Loucy (cell line): Measurements from ENCODE around the gene DBNDD1.

Source experiments
- H2AFZ ChIP-seq: fragments of 200-600 bp; sonication (generic); 2 replicates; pipeline ENCODE4 v1.6.0; 2016; ENCODE audit warnings: antibody characterized with exemption, mild to moderate bottlenecking, low read length, moderate library complexity
- H3F3A ChIP-seq: fragments of 200-600 bp; 2 replicates; pipeline ENCODE4 v1.6.0; 2016; ENCODE audit warnings: antibody characterized with exemption, low read depth, mild to moderate bottlenecking
- H3K27me3 ChIP-seq: fragments of 200-600 bp; sonication (generic); 2 replicates; pipeline ENCODE4 v1.6.1; 2014; ENCODE audit warnings: low read length, mild to moderate bottlenecking; ENCODE audit not compliant: insufficient read depth, poor library complexity, severe bottlenecking
- H3K36me3 ChIP-seq: fragments of 200-600 bp; sonication (generic); 2 replicates; pipeline ENCODE4 v1.6.1; 2016; ENCODE audit warnings: low read length; ENCODE audit not compliant: insufficient read depth
- H3K4me1 ChIP-seq: fragments of 200-600 bp; sonication (generic); 2 replicates; pipeline ENCODE4 v1.5.1; 2014; ENCODE audit warnings: low read length, mild to moderate bottlenecking; ENCODE audit not compliant: insufficient read depth, poor library complexity, severe bottlenecking
- H3K4me2 ChIP-seq: fragments of 200-600 bp; sonication (generic); 2 replicates; pipeline ENCODE4 v1.6.0; 2014; ENCODE audit warnings: antibody characterized with exemption, low read length, low read depth, mild to moderate bottlenecking; ENCODE audit not compliant: poor library complexity, severe bottlenecking
- H3K4me3 ChIP-seq: fragments of 200-600 bp; sonication (generic); 2 replicates; pipeline ENCODE4 v1.5.1; 2014; ENCODE audit warnings: low read length, mild to moderate bottlenecking, mixed read lengths; ENCODE audit not compliant: poor library complexity, severe bottlenecking
- H3K79me2 ChIP-seq: fragments of 200-600 bp; sonication (generic); 2 replicates; pipeline ENCODE4 v1.6.1; 2014; ENCODE audit warnings: low read length; ENCODE audit not compliant: insufficient read depth
- H3K9ac ChIP-seq: fragments of 200-600 bp; sonication (generic); 2 replicates; pipeline ENCODE4 v1.6.0; 2014; ENCODE audit warnings: mild to moderate bottlenecking, low read depth, low read length, moderate library complexity; ENCODE audit not compliant: poor library complexity, severe bottlenecking
- H3K9me2 ChIP-seq: fragments of 200-600 bp; sonication (generic); replicated peaks from 2 replicates; pipeline ENCODE4 v1.6.1; 2016; ENCODE audit warnings: low read depth, low read length, mixed read lengths
- H3K9me3 ChIP-seq: fragments of 200-600 bp; sonication (generic); 2 replicates; pipeline ENCODE4 v1.6.1; 2014; ENCODE audit warnings: mild to moderate bottlenecking, antibody characterized with exemption, low read length, low read depth; ENCODE audit not compliant: insufficient read depth
- H4K20me1 ChIP-seq: fragments of 200-600 bp; sonication (generic); 2 replicates; pipeline ENCODE4 v1.6.0; 2014; ENCODE audit warnings: antibody characterized with exemption, low read length, mild to moderate bottlenecking; ENCODE audit not compliant: insufficient read depth, poor library complexity, severe bottlenecking
- EZH2phosphoT487 ChIP-seq: fragments of 200-600 bp; IDR thresholded peaks from 2 replicates; pipeline ENCODE4 v1.6.1; 2018; ENCODE audit warnings: antibody characterized with exemption, mild to moderate bottlenecking, moderate library complexity, borderline replicate concordance
- TF ChIP-seq, protein P1 (sequence below): fragments of 200-600 bp; sonication (generic); conservative IDR thresholded peaks from 2 replicates; pipeline ENCODE4 v1.5.1; 2014; ENCODE audit warnings: mild to moderate bottlenecking, antibody characterized with exemption, low read length

The DBNDD1 gene

DNA sequence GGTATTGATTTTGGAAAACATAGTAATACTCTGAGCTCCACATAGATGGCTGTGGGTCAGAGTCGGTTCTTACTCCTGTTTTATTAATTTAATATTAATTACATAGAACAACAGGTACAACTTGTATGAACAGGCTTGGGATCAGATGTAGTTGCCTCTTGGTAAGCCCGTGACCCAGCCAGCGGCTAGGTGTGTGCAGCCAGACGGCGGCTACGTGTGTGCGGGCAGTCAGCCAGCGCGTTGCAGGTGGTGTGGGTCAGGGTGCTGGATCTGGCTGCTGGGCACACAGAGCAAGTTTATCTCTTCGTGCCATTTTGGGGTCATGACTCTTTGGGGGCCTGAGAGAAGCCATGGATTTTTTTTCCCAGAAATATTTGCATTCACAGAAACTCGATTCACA is 30.3 kb downstream of the DBNDD1 start:
- Histone ChIP-seq H3K4me1 (no peaks in the 10 kb centered on the region), H3K36me3 (no peaks in the 10 kb centered on the region; the same call in 1 of the 2 replicates), H3K4me2 (no peak overlapping the region), H2AFZ (no peak overlapping the region), H3F3A (no peaks in the 10 kb centered on the region), H3K79me2 (no peaks in the 10 kb centered on the region), H3K9ac (no peak overlapping the region), H4K20me1 (no peaks in the 10 kb centered on the region), H3K9me2 (no peaks in the 10 kb centered on the region), H3K9me3 (no peaks in the 10 kb centered on the region), H3K27me3 (no peaks in the 10 kb centered on the region), H3K4me3 (no peak overlapping the region)
- TF ChIP-seq EZH2phosphoT487 = no peak
- TF ChIP-seq, protein P1, sequence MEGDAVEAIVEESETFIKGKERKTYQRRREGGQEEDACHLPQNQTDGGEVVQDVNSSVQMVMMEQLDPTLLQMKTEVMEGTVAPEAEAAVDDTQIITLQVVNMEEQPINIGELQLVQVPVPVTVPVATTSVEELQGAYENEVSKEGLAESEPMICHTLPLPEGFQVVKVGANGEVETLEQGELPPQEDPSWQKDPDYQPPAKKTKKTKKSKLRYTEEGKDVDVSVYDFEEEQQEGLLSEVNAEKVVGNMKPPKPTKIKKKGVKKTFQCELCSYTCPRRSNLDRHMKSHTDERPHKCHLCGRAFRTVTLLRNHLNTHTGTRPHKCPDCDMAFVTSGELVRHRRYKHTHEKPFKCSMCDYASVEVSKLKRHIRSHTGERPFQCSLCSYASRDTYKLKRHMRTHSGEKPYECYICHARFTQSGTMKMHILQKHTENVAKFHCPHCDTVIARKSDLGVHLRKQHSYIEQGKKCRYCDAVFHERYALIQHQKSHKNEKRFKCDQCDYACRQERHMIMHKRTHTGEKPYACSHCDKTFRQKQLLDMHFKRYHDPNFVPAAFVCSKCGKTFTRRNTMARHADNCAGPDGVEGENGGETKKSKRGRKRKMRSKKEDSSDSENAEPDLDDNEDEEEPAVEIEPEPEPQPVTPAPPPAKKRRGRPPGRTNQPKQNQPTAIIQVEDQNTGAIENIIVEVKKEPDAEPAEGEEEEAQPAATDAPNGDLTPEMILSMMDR = no peak

DNA sequence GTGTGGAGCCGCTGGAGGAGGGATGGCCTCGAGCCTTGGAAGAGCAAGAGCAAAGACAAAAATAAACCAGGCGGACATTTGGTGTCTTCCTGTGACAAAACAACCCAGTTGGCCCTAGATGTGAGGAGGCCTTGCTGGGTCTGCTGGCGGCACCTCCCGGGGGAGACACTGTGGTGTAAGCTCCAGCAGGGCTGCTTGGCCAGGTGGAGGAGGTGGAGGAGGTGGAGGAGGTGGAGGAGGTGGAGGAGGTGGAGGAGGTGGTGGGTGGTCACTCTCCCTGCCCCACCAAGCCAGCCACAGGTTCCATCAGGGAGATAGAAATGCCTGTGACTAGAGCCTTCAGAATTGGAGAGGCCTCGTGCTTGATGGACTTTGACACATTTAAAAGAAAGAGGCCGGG is 32.1 kb downstream of the DBNDD1 start:
- Histone ChIP-seq H4K20me1 (no peaks in the 10 kb centered on the region), H3K27me3 (no peaks in the 10 kb centered on the region), H2AFZ (no peak overlapping the region), H3K79me2 (no peaks in the 10 kb centered on the region), H3F3A (no peaks in the 10 kb centered on the region), H3K9ac (no peak overlapping the region), H3K36me3 (no peaks in the 10 kb centered on the region; the same call in 1 of the 2 replicates), H3K4me3 (no peak overlapping the region), H3K9me2 (no peaks in the 10 kb centered on the region), H3K4me1 (no peaks in the 10 kb centered on the region), H3K4me2 (no peak overlapping the region), H3K9me3 (no peaks in the 10 kb centered on the region)
- TF ChIP-seq, protein P1 = no peak
- TF ChIP-seq EZH2phosphoT487 = no peak

DNA sequence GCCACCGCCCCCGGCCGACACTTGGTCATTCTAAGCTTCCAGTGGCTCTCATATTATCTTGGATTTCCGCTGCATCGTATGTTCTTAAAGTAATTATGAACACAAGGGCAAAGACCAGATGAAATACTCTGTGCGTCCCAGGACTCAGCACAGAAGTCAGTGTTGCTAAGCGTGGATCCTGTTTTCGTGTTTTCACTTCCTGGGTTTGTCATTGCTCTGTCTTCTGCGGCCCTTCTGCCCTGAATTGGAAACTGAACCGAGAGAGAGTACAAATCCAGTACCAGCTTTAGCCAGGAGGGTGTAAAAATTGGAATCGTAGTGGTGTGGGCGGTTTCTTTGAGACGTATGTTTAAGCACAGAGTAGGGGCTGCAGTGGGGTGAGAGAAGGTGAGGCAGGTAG is 32.7 kb downstream of the DBNDD1 start:
- TF ChIP-seq EZH2phosphoT487 = no peak
- TF ChIP-seq, protein P1 = no peak
- no peak overlapping the region for H3K4me2 ChIP-seq
- H3K9me2 ChIP-seq = no peaks in the 10 kb centered on the region
- H2AFZ ChIP-seq = no peak overlapping the region
- H3F3A ChIP-seq = no peaks in the 10 kb centered on the region
- H3K27me3 ChIP-seq = no peaks in the 10 kb centered on the region
- H3K9ac ChIP-seq = no peak overlapping the region
- no peaks in the 10 kb centered on the region for H3K9me3 ChIP-seq
- H3K4me3 ChIP-seq = no peak overlapping the region
- H3K4me1 ChIP-seq = no peaks in the 10 kb centered on the region
- no peaks in the 10 kb centered on the region; the same call in 1 of the 2 replicates for H3K36me3 ChIP-seq
- H4K20me1 ChIP-seq = no peaks in the 10 kb centered on the region
- no peaks in the 10 kb centered on the region for H3K79me2 ChIP-seq
